C4-2B (cell line): ENCODE measurements around the gene CHD5.

ENCODE experiments used
- ZFX ChIP-seq: fragments of 450-650 bp; IDR thresholded peaks from 2 replicates; pipeline ENCODE4 v1.6.1; 2017
- TF ChIP-seq, protein P1 (sequence below): fragments of 450-650 bp; conservative IDR thresholded peaks from 2 replicates; pipeline ENCODE4 v1.5.1; 2017; ENCODE audit warnings: mild to moderate bottlenecking

GRCh38 chr1:6142734-6143133, 37.4 kb downstream of the CHD5 start:
- TF ChIP-seq, protein P1, sequence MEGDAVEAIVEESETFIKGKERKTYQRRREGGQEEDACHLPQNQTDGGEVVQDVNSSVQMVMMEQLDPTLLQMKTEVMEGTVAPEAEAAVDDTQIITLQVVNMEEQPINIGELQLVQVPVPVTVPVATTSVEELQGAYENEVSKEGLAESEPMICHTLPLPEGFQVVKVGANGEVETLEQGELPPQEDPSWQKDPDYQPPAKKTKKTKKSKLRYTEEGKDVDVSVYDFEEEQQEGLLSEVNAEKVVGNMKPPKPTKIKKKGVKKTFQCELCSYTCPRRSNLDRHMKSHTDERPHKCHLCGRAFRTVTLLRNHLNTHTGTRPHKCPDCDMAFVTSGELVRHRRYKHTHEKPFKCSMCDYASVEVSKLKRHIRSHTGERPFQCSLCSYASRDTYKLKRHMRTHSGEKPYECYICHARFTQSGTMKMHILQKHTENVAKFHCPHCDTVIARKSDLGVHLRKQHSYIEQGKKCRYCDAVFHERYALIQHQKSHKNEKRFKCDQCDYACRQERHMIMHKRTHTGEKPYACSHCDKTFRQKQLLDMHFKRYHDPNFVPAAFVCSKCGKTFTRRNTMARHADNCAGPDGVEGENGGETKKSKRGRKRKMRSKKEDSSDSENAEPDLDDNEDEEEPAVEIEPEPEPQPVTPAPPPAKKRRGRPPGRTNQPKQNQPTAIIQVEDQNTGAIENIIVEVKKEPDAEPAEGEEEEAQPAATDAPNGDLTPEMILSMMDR, result no peak
- TF ChIP-seq ZFX, result no peak
